ENCODE data around the gene MPST.

DNA sequence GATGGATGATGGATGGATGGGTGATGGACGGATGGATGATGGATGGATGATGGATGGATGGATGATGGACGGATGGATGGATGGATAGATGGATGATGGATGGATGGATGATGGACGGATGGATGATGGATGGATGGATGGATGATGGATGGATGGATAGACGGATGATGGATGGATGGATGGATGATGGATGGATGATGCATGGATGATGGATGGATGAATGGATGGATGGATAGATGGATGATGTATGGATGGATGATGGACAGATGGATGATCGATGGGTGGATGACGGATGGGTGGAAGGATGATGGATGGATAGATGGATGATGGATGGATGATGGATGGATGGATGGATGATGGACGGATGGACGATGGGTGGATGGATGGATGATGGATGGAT, 53.1 kb downstream of the MPST start:
- no peak for TF ChIP-seq ELF1 (IDR thresholded peaks at IDR 0.05; ENCODE audit: borderline replicate concordance, low read depth)
- TF ChIP-seq POLR2AphosphoS5 (IDR thresholded peaks at IDR 0.05; ENCODE audit: low read depth, low read length), result no peak
- no peak for TF ChIP-seq POLR2A (IDR thresholded peaks at IDR 0.05; ENCODE audit: borderline replicate concordance, extremely low read depth, insufficient read depth, insufficient read length)
- no peak for TF ChIP-seq RAD21 (IDR thresholded peaks at IDR 0.05; ENCODE audit: low read depth)
- TF ChIP-seq, protein P1, sequence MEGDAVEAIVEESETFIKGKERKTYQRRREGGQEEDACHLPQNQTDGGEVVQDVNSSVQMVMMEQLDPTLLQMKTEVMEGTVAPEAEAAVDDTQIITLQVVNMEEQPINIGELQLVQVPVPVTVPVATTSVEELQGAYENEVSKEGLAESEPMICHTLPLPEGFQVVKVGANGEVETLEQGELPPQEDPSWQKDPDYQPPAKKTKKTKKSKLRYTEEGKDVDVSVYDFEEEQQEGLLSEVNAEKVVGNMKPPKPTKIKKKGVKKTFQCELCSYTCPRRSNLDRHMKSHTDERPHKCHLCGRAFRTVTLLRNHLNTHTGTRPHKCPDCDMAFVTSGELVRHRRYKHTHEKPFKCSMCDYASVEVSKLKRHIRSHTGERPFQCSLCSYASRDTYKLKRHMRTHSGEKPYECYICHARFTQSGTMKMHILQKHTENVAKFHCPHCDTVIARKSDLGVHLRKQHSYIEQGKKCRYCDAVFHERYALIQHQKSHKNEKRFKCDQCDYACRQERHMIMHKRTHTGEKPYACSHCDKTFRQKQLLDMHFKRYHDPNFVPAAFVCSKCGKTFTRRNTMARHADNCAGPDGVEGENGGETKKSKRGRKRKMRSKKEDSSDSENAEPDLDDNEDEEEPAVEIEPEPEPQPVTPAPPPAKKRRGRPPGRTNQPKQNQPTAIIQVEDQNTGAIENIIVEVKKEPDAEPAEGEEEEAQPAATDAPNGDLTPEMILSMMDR (IDR thresholded peaks at IDR 0.05 in 2 of 3, conservative IDR thresholded peaks at IDR 0.05 in 1 of 3; ENCODE audit: borderline replicate concordance in 1 of 3, insufficient read depth in 1 of 3, low read depth in 2 of 3, low read length in 2 of 3), result no peak
- no peak for TF ChIP-seq EZH2 (IDR thresholded peaks at IDR 0.05)
- TF ChIP-seq SP1 (IDR thresholded peaks at IDR 0.05; ENCODE audit: low read depth), result no peak
